Stomach (tissue), 9 donors: ENCODE measurements around the gene ATP9A. TPM values are rescaled to one million over a fixed set of nuclear protein-coding genes. Genes with fewer than 3 reads are reported as not detected.

Source experiments
- DNase-seq, 2 donors: peaks; one replicate each; pipeline versions ENCODE4 v3.0.0 to v3.0.0-alpha.2; 2013 to 2019
- H3K27ac ChIP-seq, 5 donors: fragments of 200-600 bp in 4 of 5; sonication (generic) in 4 of 5; one replicate each; pipeline ENCODE4 v1.5.1; 2013 to 2019; ENCODE audit warnings: mild to moderate bottlenecking in 1 of 5, moderate library complexity in 1 of 5
- H3K27me3 ChIP-seq, 3 donors: fragments of 200-600 bp; sonication (generic); one replicate each; pipeline ENCODE4 v1.5.1; 2017 to 2019; ENCODE audit warnings: mixed run types in 1 of 3
- H3K36me3 ChIP-seq, 4 donors: fragments of 200-600 bp; sonication (generic); 1 replicate in 3 of 4; 2 replicates in 1 of 4; pipeline ENCODE4 v1.5.1; 2016 to 2019
- H3K4me1 ChIP-seq, 4 donors: fragments of 200-600 bp; sonication (generic); one replicate each; pipeline ENCODE4 v1.5.1; 2016 to 2019
- H3K4me3 ChIP-seq, 4 donors: fragments of 200-600 bp; sonication (generic) in 3 of 4; one replicate each; pipeline ENCODE4 v1.5.1; 2016 to 2019; ENCODE audit warnings: mild to moderate bottlenecking in 1 of 4
- H3K9me3 ChIP-seq, 4 donors: fragments of 200-600 bp; sonication (generic); one replicate each; pipeline ENCODE4 v1.5.1; 2016 to 2019
- CTCF ChIP-seq, 7 experiments: fragments of 450-650 bp in 4 of 7; fragments of 200-600 bp in 3 of 7; sonication (generic) in 3 of 7; IDR thresholded peaks; one replicate each; pipeline ENCODE4 v1.5.1; 2016 to 2019; ENCODE audit warnings: antibody characterized with exemption in 7 of 7, control low read depth in 2 of 7, mild to moderate bottlenecking in 1 of 7
- EP300 ChIP-seq: sonication (generic); formaldehyde crosslinking; IDR thresholded peaks from one replicate; pipeline ENCODE4 v1.6.1; 2017; ENCODE audit warnings: antibody characterized with exemption
- POLR2A ChIP-seq, 4 donors: fragments of 450-650 bp; IDR thresholded peaks; one replicate each; pipeline ENCODE4 v1.6.1; 2016; ENCODE audit warnings: antibody characterized with exemption in 4 of 4, control low read depth in 2 of 4, mild to moderate bottlenecking in 1 of 4, moderate library complexity in 1 of 4
- POLR2AphosphoS5 ChIP-seq, 3 donors: sonication (generic); formaldehyde crosslinking; IDR thresholded peaks; one replicate each; pipeline ENCODE4 v1.6.1; 2016; ENCODE audit warnings: antibody characterized with exemption in 3 of 3
- WGBS, 5 donors: extraction: QIAGEN DNeasy Blood & Tissue Kit in 3 of 5; methylation state at CpG; one replicate each; pipeline versions ENCODE4 v1.1.5 to v1.1.7; 2013 to 2018; 5-methylcytosine and 5-hydroxymethylcytosine counted together
- intact Hi-C: fragments of 100-400 bp; cut with DNase I; formaldehyde crosslinking; loops from one replicate; pipeline ENCODE4 v1.15.1; 2023; ENCODE audit warnings: low total_unique reads
- polyA plus RNA-seq, 3 donors: library from polyadenylated mRNA; stranded (reverse); fragments of 200-250 nt; gene quantifications; one replicate each; pipeline ENCODE4 v1.2.3, GENCODE V29; 2013
- total RNA-seq, 5 donors: library from RNA; depleted of rRNA; stranded (reverse); fragments of >200 nt; gene quantifications; one replicate each; pipeline versions ENCODE4 v1.1.0 to v1.2.3, GENCODE V29; 2014 to 2016
- donor health status: healthy with polysubstance abuse.
- donor health status: Bipolar disorder and iron deficiency.
- donor health status: healthy.

Gene ATP9A
- total and polyA plus RNA-seq, 8 donors: 3.2 to 58.9 (median 12.7) TPM

- Histone ChIP-seq H3K4me1 (peaks cover 34 to 44% (median 40%) of the 10 kb centered on the region in 4 donors), H3K9me3 (no peaks in the 10 kb centered on the region), H3K27me3 (peaks cover 0 to 49% (median 24%) of the 10 kb centered on the region in 3 donors), H3K27ac (peak overlapping the region; percentile 80 to 90 (median 86)), H3K4me3 (peak overlapping the region; percentile 44 to 60 (median 48)), H3K36me3 (no peaks in the 10 kb centered on the region)
- DNase-seq: peak; percentile 57 to 97
- intact Hi-C loops: no loop called here
- TF ChIP-seq CTCF (IDR thresholded peaks at IDR 0.05): no peak
- no peak for TF ChIP-seq POLR2A (IDR thresholded peaks at IDR 0.05)
- peak; percentile 24 for TF ChIP-seq EP300
- TF ChIP-seq POLR2AphosphoS5 (IDR thresholded peaks at IDR 0.05): peak; percentile 80 to 85 (median 82)
- WGBS, 5 donors: 1 to 3% (median 1%) methylated on average over 36 to 76 of the region's 76 CpGs
Observed at GRCh38 chr20:51562332-51563173, 205.6 kb downstream of the ATP9A start.

- peaks cover 34 to 44% (median 40%) of the 10 kb centered on the region in 4 donors for H3K4me1 ChIP-seq
- peaks cover 0 to 48% (median 24%) of the 10 kb centered on the region in 3 donors for H3K27me3 ChIP-seq
- TF ChIP-seq CTCF (IDR thresholded peaks at IDR 0.05): no peak
- no peak for TF ChIP-seq POLR2AphosphoS5 (IDR thresholded peaks at IDR 0.05)
- no peak for TF ChIP-seq EP300
- no peak for TF ChIP-seq POLR2A (IDR thresholded peaks at IDR 0.05)
- H3K36me3 ChIP-seq: no peaks in the 10 kb centered on the region
- H3K27ac ChIP-seq: peak overlapping the region; percentile 80 to 90 (median 86)
- peak overlapping the region; percentile 44 to 60 (median 48) for H3K4me3 ChIP-seq
- intact Hi-C loops: no loop called here
- no peaks in the 10 kb centered on the region for H3K9me3 ChIP-seq
- WGBS, 5 donors: 1 to 4% (median 1%) methylated on average over 10 of the region's 10 CpGs
- no peak for DNase-seq
Observed at GRCh38 chr20:51562027-51562331, 206.2 kb downstream of the ATP9A start.

DNA sequence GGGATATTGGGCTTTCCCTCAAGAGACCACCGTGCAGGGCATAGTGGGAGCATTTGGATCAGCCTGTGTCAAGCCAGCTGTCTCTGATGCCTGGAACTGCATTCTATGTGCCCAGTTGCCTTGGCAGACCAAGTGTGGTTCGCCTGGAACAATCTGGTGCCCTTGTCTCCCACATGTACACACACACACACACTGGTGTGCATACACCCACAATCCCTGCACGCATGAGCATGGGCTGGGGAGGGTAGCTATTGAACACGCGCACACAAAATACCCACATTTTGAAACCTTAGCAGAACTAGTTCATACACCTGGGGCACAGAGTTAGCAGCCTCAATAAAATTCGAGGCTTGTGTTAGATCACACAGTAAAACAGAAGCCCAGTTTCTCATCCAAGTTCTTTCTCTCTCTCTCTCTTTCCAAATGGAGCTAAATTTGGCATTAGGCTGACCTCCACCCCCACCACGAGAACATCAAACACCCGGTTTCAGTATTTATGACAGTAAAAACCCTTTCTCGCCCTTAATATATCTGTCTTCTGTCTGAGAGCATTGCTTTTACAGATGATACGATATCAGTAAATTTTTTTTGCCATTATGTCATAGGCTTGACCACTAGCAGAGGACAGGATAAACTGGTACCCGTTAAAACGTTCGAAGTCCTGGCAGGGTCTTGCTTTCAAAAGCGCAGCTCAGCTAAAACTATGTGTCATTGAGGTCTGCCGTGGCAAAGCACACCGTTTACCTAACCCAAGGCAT, 207.5 kb downstream of the ATP9A start:
- Histone ChIP-seq H3K27ac (peak overlapping the region in 1 of 5 donors; percentile 88), H3K4me1 (peaks cover 34 to 43% (median 40%) of the 10 kb centered on the region in 4 donors), H3K9me3 (no peaks in the 10 kb centered on the region), H3K36me3 (no peaks in the 10 kb centered on the region), H3K4me3 (peak overlapping the region; percentile 6 to 51 (median 44)), H3K27me3 (peaks cover 0 to 48% (median 24%) of the 10 kb centered on the region in 3 donors)
- no peak for TF ChIP-seq POLR2A (IDR thresholded peaks at IDR 0.05)
- no peak for TF ChIP-seq POLR2AphosphoS5 (IDR thresholded peaks at IDR 0.05)
- no peak for TF ChIP-seq EP300
- no peak for TF ChIP-seq CTCF (IDR thresholded peaks at IDR 0.05)
- intact Hi-C loops: no loop called here
- WGBS, 5 donors: 19 to 23% (median 20%) methylated on average over 16 of the region's 16 CpGs
- peak in 1 of 2 donors; percentile 57 for DNase-seq

GRCh38 chr20:51560042-51560441, 208.1 kb downstream of the ATP9A start:
- TF ChIP-seq POLR2AphosphoS5 (IDR thresholded peaks at IDR 0.05): no peak
- no peak for TF ChIP-seq POLR2A (IDR thresholded peaks at IDR 0.05)
- TF ChIP-seq EP300: no peak
- no peak for TF ChIP-seq CTCF (IDR thresholded peaks at IDR 0.05)
- Histone ChIP-seq H3K36me3 (no peaks in the 10 kb centered on the region), H3K27ac (no peak overlapping the region), H3K27me3 (peaks cover 0 to 48% (median 24%) of the 10 kb centered on the region in 3 donors), H3K4me3 (peak overlapping the region in 1 of 4 donors; percentile 51), H3K9me3 (no peaks in the 10 kb centered on the region), H3K4me1 (peaks cover 34 to 41% (median 40%) of the 10 kb centered on the region in 4 donors)
- intact Hi-C loops: no loop called here
- WGBS, 5 donors: 72 to 92% (median 82%) methylated on average over 1 of the region's 1 CpG
- no peak for DNase-seq
